ENCODE measurements around the gene SPPL3.

DNA sequence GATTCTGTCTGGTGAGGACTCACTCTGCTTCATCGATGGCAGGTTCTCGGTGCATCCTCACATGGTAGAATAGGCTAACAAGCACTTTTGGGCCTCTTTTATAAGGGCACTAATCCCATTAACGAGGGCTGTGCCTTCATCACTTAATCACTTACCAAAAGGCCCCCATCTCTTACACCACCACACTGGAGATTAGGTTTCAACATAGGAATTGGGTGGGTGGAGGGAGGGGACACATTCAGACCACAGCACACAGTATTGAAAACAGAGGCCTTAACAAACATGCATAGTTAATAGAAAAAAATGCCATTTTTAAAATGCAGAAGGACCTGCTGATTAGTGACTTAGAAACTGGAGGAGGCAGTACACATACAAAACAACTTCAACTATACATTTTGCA lies 61.6 kb downstream of the SPPL3 start:
- TF ChIP-seq, protein P1, sequence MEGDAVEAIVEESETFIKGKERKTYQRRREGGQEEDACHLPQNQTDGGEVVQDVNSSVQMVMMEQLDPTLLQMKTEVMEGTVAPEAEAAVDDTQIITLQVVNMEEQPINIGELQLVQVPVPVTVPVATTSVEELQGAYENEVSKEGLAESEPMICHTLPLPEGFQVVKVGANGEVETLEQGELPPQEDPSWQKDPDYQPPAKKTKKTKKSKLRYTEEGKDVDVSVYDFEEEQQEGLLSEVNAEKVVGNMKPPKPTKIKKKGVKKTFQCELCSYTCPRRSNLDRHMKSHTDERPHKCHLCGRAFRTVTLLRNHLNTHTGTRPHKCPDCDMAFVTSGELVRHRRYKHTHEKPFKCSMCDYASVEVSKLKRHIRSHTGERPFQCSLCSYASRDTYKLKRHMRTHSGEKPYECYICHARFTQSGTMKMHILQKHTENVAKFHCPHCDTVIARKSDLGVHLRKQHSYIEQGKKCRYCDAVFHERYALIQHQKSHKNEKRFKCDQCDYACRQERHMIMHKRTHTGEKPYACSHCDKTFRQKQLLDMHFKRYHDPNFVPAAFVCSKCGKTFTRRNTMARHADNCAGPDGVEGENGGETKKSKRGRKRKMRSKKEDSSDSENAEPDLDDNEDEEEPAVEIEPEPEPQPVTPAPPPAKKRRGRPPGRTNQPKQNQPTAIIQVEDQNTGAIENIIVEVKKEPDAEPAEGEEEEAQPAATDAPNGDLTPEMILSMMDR (IDR thresholded peaks at IDR 0.05): no peak
- no peak for TF ChIP-seq POLR2A (IDR thresholded peaks at IDR 0.05)
